ENCODE results near the gene RET.

GRCh38 chr10:43176271-43176670 lies 99.4 kb downstream of the RET start:
- no peak for TF ChIP-seq CTCF (conservative IDR thresholded peaks at IDR 0.05; ENCODE audit: low read depth, low read length)
- no peak for TF ChIP-seq EZH2 (IDR thresholded peaks at IDR 0.05; ENCODE audit: borderline replicate concordance, low read depth, low read length, poor library complexity, severe bottlenecking)
